ENCODE data around the gene GPR157.

GRCh38 chr1:9155879-9156278 lies 27.0 kb upstream of the GPR157 start:
- TF ChIP-seq EZH2 (IDR thresholded peaks at IDR 0.05; ENCODE audit: insufficient read depth, low read length) = no peak
- no peak for TF ChIP-seq CTCF (IDR thresholded peaks at IDR 0.05; ENCODE audit: insufficient read depth, low read depth, low read length)
